Transverse colon (tissue), 4 donors: Measurements from ENCODE around the gene ST7L. TPM values are rescaled to one million over a fixed set of nuclear protein-coding genes. Genes with fewer than 3 reads are reported as not detected.
A peak's percentile ranks its signal among the peaks of the same experiment; 100 is the strongest.
"Not testable (repeated sequence)": the region's sequence is repeated elsewhere in the genome, so short reads cannot be mapped to it uniquely, and the experiment has no call there.

ENCODE experiments used
- DNase-seq: peaks from one replicate; pipeline ENCODE4 v3.0.0-alpha.2; 2019
- H3K27ac ChIP-seq, 4 donors: fragments of 200-600 bp; sonication (generic); 2 replicates each; pipeline ENCODE4 v1.5.1; 2016 to 2018; ENCODE audit warnings: inconsistent platforms in 4 of 4
- H3K27me3 ChIP-seq: fragments of 200-600 bp; sonication (generic); 2 replicates; pipeline ENCODE4 v1.5.1; 2017; ENCODE audit warnings: inconsistent platforms
- H3K36me3 ChIP-seq, 4 donors: fragments of 200-600 bp; sonication (generic); 2 replicates each; pipeline ENCODE4 v1.5.1; 2017 to 2019; ENCODE audit warnings: inconsistent platforms in 4 of 4
- H3K4me1 ChIP-seq, 4 donors: fragments of 200-600 bp; sonication (generic); 2 replicates each; pipeline ENCODE4 v1.5.1; 2017 to 2020; ENCODE audit warnings: inconsistent platforms in 4 of 4
- H3K4me3 ChIP-seq, 4 donors: fragments of 200-600 bp; sonication (generic); 1 replicate in 1 of 4; 2 replicates in 3 of 4; pipeline versions ENCODE4 v1.5.1 to v1.6.1; 2017 to 2019; ENCODE audit warnings: inconsistent platforms in 4 of 4
- H3K9me3 ChIP-seq, 2 donors: fragments of 200-600 bp; sonication (generic); 2 replicates each; pipeline ENCODE4 v1.5.1; 2017 to 2019; ENCODE audit warnings: inconsistent platforms in 2 of 2
- EP300 ChIP-seq: sonication (generic); formaldehyde crosslinking; IDR thresholded peaks from one replicate; pipeline ENCODE4 v1.6.1; 2017; ENCODE audit warnings: antibody characterized with exemption, low read depth
- POLR2A ChIP-seq: fragments of 450-650 bp; IDR thresholded peaks from one replicate; pipeline ENCODE4 v1.6.1; 2016; ENCODE audit warnings: antibody characterized with exemption, mild to moderate bottlenecking, moderate library complexity
- POLR2AphosphoS5 ChIP-seq, 3 donors: sonication (generic); formaldehyde crosslinking; IDR thresholded peaks; one replicate each; pipeline ENCODE4 v1.6.1; 2016; ENCODE audit warnings: antibody characterized with exemption in 3 of 3
- WGBS, 2 donors: methylation state at CpG; one replicate each; pipeline ENCODE4 v1.1.5; 2018; ENCODE audit warnings: low coverage in 1 of 2; 5-methylcytosine and 5-hydroxymethylcytosine counted together
- in situ Hi-C, 4 donors: fragments of 200-750 bp; cut with MboI; loops; one replicate each; pipeline versions ENCODE4 v1.15.0 to v1.15.1; 2017; ENCODE audit warnings: low sequenced_read_pairs in 3 of 4, low pct_ligation_motif_present in 1 of 4, low pct_unique_long_range_greater_than_20kb in 1 of 4
- intact Hi-C: fragments of 100-400 bp; cut with DNase I; formaldehyde crosslinking; loops from one replicate; pipeline ENCODE4 v1.15.1; 2023; ENCODE audit warnings: low total_unique reads
- total RNA-seq, 4 donors: library from RNA; depleted of rRNA; stranded (reverse); fragments of >200 nt; gene quantifications; one replicate each; pipeline ENCODE4 v1.1.0, GENCODE V29; 2016
- TF ChIP-seq, protein P1 (sequence below), 5 experiments: fragments of 200-600 bp in 3 of 5; fragments of 450-650 bp in 2 of 5; sonication (generic) in 3 of 5; IDR thresholded peaks; 1 replicate in 2 of 5; 2 replicates in 3 of 5; pipeline ENCODE4 v1.5.1; 2016 to 2017; ENCODE audit warnings: antibody characterized with exemption in 5 of 5, inconsistent platforms in 3 of 5, mild to moderate bottlenecking in 2 of 5, moderate library complexity in 1 of 5

ST7L gene
- total RNA-seq, 4 donors from 2014 or later = 7.0 to 37.4 (median 24.9) TPM

DNA sequence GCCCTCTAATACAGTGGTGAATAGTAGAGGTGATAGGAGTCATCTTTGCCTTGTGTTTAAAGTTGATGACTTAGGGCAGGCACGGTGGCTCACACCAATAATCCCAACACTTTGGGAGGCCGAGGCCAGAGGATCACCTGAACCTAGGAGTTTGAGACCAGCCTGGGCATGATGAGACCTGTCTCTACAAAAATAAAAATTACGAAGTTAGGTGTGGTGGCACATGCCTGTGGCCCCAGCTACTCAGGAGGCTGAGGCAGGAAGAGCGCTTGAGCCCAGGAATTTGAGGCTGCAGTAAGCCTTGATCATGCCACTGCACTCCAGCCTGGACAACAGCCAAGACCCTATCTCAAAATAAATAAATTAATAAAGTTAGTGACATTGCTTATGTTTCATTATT lies 27.3 kb upstream of the ST7L start:
- H3K9me3 ChIP-seq = no peaks in the 10 kb centered on the region
- no peaks in the 10 kb centered on the region for H3K4me1 ChIP-seq
- TF ChIP-seq EP300 (no peak), POLR2A (no peak)
- TF ChIP-seq, protein P1, sequence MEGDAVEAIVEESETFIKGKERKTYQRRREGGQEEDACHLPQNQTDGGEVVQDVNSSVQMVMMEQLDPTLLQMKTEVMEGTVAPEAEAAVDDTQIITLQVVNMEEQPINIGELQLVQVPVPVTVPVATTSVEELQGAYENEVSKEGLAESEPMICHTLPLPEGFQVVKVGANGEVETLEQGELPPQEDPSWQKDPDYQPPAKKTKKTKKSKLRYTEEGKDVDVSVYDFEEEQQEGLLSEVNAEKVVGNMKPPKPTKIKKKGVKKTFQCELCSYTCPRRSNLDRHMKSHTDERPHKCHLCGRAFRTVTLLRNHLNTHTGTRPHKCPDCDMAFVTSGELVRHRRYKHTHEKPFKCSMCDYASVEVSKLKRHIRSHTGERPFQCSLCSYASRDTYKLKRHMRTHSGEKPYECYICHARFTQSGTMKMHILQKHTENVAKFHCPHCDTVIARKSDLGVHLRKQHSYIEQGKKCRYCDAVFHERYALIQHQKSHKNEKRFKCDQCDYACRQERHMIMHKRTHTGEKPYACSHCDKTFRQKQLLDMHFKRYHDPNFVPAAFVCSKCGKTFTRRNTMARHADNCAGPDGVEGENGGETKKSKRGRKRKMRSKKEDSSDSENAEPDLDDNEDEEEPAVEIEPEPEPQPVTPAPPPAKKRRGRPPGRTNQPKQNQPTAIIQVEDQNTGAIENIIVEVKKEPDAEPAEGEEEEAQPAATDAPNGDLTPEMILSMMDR (IDR thresholded peaks at IDR 0.05) = no peak
- in situ Hi-C loops = no loop called here
- H3K4me3 ChIP-seq = no peak overlapping the region
- peaks cover 2 to 44% (median 12%) of the 10 kb centered on the region in 4 donors for H3K36me3 ChIP-seq
- DNase-seq = no peak
- intact Hi-C loops = no loop called here
- no peak overlapping the region for H3K27ac ChIP-seq
- WGBS, 2 donors = 92 to 100% methylated on average over 2 to 4 of the region's 4 CpGs
- H3K27me3 ChIP-seq = no peaks in the 10 kb centered on the region

DNA sequence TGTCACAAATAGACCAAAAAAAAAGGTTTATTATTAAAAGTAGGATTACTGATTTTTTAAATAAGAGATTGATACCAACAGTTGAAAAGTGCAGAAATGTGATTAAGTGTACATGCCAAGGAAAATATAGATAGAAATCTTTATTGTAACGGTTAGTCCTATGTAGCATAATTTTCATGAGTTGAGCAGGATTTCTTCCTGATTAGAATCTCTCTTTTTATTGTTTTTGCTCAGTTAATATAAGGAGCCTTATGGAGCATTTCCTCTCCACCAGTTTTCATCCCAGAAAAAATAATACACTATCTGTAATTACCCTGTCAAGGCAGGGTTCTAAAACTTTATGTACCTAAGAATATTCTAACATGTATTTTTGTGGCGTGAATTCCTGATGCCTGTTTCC lies 24.1 kb upstream of the ST7L start:
- 88 to 89% methylated on average over 2 of the region's 2 CpGs for WGBS, 2 donors
- in situ Hi-C loops (no loop called here), intact Hi-C loops (no loop called here)
- no peak for TF ChIP-seq POLR2AphosphoS5 (IDR thresholded peaks at IDR 0.05)
- Histone ChIP-seq H3K27ac (no peak overlapping the region), H3K36me3 (peaks cover 2 to 18% (median 6%) of the 10 kb centered on the region in 4 donors), H3K27me3 (no peaks in the 10 kb centered on the region), H3K4me1 (peaks cover 0 to 12% (median 3%) of the 10 kb centered on the region in 4 donors), H3K4me3 (no peak overlapping the region), H3K9me3 (no peaks in the 10 kb centered on the region)
- DNase-seq = no peak

DNA sequence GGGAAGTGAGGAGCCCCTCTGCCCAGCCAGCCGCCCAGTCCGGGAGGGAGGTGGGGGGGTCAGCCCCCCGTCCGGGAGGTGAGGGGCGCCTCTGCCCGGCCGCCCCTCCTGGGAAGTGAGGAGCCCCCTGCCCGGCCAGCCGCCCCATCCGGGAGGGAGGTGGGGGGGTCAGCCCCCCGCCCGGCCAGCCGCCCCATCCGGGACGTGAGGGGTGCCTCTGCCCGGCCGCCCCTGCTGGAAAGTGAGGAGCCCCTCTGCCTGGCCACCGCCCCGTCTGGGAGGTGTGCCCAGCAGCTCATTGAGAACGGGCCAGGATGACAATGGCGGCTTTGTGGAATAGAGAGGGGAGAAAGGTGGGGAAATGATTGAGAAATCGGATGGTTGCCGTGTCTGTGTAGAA lies 21.5 kb upstream of the ST7L start:
- DNase-seq, H3K27ac ChIP-seq, H3K27me3 ChIP-seq, H3K4me3 ChIP-seq, in situ Hi-C loops, intact Hi-C loops, H3K9me3 ChIP-seq, H3K36me3 ChIP-seq: not testable (repeated sequence)
- peaks cover 17 to 39% (median 25%) of the 10 kb centered on the region in 4 donors for H3K4me1 ChIP-seq
- 87 to 100% methylated on average over 2 to 7 of the region's 23 CpGs for WGBS, 2 donors

DNA sequence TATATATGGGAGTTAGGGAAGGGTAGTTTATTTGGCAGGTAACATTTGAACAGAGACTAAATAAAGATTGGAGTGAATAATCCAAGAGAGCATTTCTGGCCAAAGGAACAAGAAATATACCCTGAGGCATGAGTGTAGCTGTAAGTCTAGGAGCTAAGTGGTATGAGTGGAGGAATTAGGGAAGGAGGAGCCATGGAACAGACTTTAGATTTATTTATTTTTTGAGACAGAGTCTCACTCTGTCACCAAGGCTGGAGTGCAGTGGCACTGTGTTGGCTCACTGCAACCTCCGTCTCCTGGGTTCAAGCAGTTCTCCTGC lies 19.1 kb upstream of the ST7L start:
- no peaks in the 10 kb centered on the region for H3K9me3 ChIP-seq
- WGBS, 2 donors = 80% methylated on average over 1 of the region's 1 CpG; no CpG with 5 or more reads in 1 of the 2 donors
- H3K4me1 ChIP-seq = peaks cover 21 to 57% (median 38%) of the 10 kb centered on the region in 4 donors

DNA sequence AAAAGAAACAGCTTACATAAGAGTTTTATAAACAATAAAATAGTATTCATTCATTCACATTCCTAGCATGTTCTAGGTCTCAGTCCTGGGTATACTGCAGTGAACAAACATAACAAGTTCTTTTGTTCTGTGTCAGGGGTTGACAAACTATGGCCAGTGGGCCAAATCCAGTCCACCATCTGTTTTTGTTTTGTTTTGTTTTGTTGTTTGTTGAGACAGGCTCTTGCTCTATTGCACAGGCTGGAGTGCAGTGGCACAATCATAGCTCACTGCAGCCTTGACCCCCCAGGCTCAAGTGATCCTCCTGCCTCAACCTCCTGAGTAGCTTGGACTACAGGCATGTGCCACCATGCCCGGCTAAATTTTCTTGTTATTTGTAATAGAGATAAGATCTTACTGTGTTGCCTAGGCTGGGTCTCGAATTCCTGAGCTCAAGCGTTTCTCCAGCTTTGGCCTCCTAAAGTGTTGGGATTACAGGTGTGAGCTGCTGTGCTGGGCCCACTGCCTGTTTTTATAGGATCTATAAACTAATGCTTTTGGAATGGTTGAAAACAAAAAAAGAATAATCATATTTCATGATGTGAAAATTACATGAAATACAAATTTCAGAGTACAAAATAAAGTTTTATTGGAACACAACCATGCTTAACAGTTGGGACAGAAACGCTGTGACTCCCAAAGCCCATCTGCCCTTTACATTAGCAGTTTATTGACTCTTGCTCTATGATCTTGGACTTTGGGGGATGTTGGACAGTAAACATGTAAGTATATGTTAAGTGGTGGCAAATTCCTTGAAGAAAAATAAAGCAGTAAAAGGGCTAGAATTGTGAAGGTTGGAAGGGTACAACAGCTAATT lies 18.5 kb upstream of the ST7L start:
- WGBS, 2 donors = 83% methylated on average over 2 to 4 of the region's 4 CpGs
- TF ChIP-seq POLR2AphosphoS5 (IDR thresholded peaks at IDR 0.05) (no peak), EP300 (no peak), POLR2A (no peak)
- TF ChIP-seq, protein P1 (IDR thresholded peaks at IDR 0.05) = no peak
- intact Hi-C loops = no loop called here
- Histone ChIP-seq H3K27me3 (no peaks in the 10 kb centered on the region), H3K36me3 (no peaks in the 10 kb centered on the region), H3K4me3 (no peak overlapping the region), H3K27ac (peak overlapping the region; percentile 26 to 58 (median 40)), H3K9me3 (no peaks in the 10 kb centered on the region), H3K4me1 (peaks cover 21 to 59% (median 38%) of the 10 kb centered on the region in 4 donors)
- in situ Hi-C loops = no loop called here
- DNase-seq = no peak

More for the DNA sequence above, 19.1 kb upstream of the ST7L start:
- in situ Hi-C loops (no loop called here), intact Hi-C loops (no loop called here)
- Histone ChIP-seq H3K27ac (no peak overlapping the region), H3K36me3 (no peaks in the 10 kb centered on the region), H3K4me3 (no peak overlapping the region), H3K27me3 (no peaks in the 10 kb centered on the region)
- TF ChIP-seq POLR2AphosphoS5 (IDR thresholded peaks at IDR 0.05) = no peak
- no peak for TF ChIP-seq POLR2A
- TF ChIP-seq, protein P1 (IDR thresholded peaks at IDR 0.05) = no peak
- no peak for TF ChIP-seq EP300
- DNase-seq = no peak
